Kidney (tissue), 14 donors: Measurements from ENCODE around the gene INHA. TPM values are rescaled to one million over a fixed set of nuclear protein-coding genes. Genes with fewer than 3 reads are reported as not detected.

Experiments used
- DNase-seq, 5 donors: peaks; one replicate each; pipeline ENCODE4 v3.0.0-alpha.2; 2013 to 2020
- FAIRE-seq: peaks from 2 replicates; lab custom pipeline; 2012; peaks lifted over from hg19 to GRCh38; lab: Jason Lieb, UNC
- H3K27ac ChIP-seq, 2 donors: one replicate each; pipeline ENCODE4 v1.7.0; 2013; ENCODE audit warnings: low read depth in 2 of 2, low read length in 2 of 2, inconsistent platforms in 1 of 2
- H3K27me3 ChIP-seq: one replicate; pipeline ENCODE4 v1.7.1; 2013; ENCODE audit warnings: low read length, inconsistent platforms; ENCODE audit not compliant: control insufficient read depth, insufficient read depth
- H3K36me3 ChIP-seq, 3 donors: one replicate each; pipeline versions ENCODE4 v1.7.0 to v1.7.1; 2013; ENCODE audit warnings: low read length in 3 of 3, control low read depth in 1 of 3, inconsistent platforms in 1 of 3; ENCODE audit not compliant: insufficient read depth in 3 of 3, control insufficient read depth in 2 of 3
- H3K4me1 ChIP-seq, 3 donors: one replicate each; pipeline versions ENCODE4 v1.7.0 to v1.7.1; 2013; ENCODE audit warnings: low read length in 3 of 3, inconsistent platforms in 1 of 3, low read depth in 1 of 3; ENCODE audit not compliant: control insufficient read depth in 2 of 3, insufficient read depth in 2 of 3
- H3K4me3 ChIP-seq, 3 donors: one replicate each; pipeline versions ENCODE4 v1.7.0 to v1.8.1; 2013; ENCODE audit warnings: low read length in 3 of 3, control low read depth in 1 of 3, inconsistent platforms in 1 of 3
- H3K9ac ChIP-seq, 3 donors: one replicate each; pipeline versions ENCODE4 v1.7.0 to v1.7.1; 2013; ENCODE audit warnings: low read length in 3 of 3, control low read depth in 1 of 3, inconsistent platforms in 1 of 3
- H3K9me3 ChIP-seq, 3 donors: one replicate each; pipeline versions ENCODE4 v1.7.0 to v1.7.1; 2013; ENCODE audit warnings: low read length in 3 of 3, control low read depth in 1 of 3, inconsistent platforms in 1 of 3; ENCODE audit not compliant: control insufficient read depth in 2 of 3, insufficient read depth in 1 of 3
- intact Hi-C: fragments of 100-400 bp; cut with DNase I; formaldehyde crosslinking; loops from one replicate; pipeline ENCODE4 v1.11.1; 2022
- polyA plus RNA-seq: library from polyadenylated mRNA; stranded (reverse); fragments of 350-450 nt; fragmentation: Illumina TruSeq; extraction: RNeasy Lipid Tissue Mini Kit (QIAGEN cat#74804); gene quantifications from one replicate; pipeline ENCODE4 v1.2.3, GENCODE V29; 2014; ENCODE audit warnings: low read depth, low replicate concordance; ENCODE audit not compliant: insufficient read depth
- total RNA-seq: library from RNA; stranded (reverse); fragmentation: NEBNext Ultra II Directional; extraction: Animal tissue kit (Norgen Biotek cat#: 25700); gene quantifications from one replicate; pipeline ENCODE4 v1.2.1, GENCODE V29; 2021
- TF ChIP-seq, protein P1 (sequence below): IDR thresholded peaks from 3 replicates; pipeline ENCODE4 v1.5.1; 2012; ENCODE audit warnings: mild to moderate bottlenecking, moderate library complexity, borderline replicate concordance; ENCODE audit not compliant: insufficient read depth; ENCODE audit errors: extremely low read depth
- donor health status: control.
- donor health status: control.
- donor health status: control.
- donor health status: control.
- donor health status: control.
- donor health status: DM: yes; HTN: yes; CAD: no.
- donor health status: Normal renal cell carcinoma (clear cell type).

Gene INHA
- total and polyA plus RNA-seq, 2 donors from 2014 or later, result 1.2 to 2.5 TPM

- TF ChIP-seq, protein P1, sequence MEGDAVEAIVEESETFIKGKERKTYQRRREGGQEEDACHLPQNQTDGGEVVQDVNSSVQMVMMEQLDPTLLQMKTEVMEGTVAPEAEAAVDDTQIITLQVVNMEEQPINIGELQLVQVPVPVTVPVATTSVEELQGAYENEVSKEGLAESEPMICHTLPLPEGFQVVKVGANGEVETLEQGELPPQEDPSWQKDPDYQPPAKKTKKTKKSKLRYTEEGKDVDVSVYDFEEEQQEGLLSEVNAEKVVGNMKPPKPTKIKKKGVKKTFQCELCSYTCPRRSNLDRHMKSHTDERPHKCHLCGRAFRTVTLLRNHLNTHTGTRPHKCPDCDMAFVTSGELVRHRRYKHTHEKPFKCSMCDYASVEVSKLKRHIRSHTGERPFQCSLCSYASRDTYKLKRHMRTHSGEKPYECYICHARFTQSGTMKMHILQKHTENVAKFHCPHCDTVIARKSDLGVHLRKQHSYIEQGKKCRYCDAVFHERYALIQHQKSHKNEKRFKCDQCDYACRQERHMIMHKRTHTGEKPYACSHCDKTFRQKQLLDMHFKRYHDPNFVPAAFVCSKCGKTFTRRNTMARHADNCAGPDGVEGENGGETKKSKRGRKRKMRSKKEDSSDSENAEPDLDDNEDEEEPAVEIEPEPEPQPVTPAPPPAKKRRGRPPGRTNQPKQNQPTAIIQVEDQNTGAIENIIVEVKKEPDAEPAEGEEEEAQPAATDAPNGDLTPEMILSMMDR, result no peak
- no peaks in the 10 kb centered on the region for H3K9me3 ChIP-seq
- no peak for FAIRE-seq
- H3K27me3 ChIP-seq, result peaks cover 6% of the 10 kb centered on the region
- DNase-seq, result no peak
- H3K27ac ChIP-seq, result no peak overlapping the region
- no peak overlapping the region for H3K4me3 ChIP-seq
- intact Hi-C loops, result loop anchor here (10.0 kb wide), 1 partner anchor 53 kb away; no protein-coding TSS in a partner anchor
- no peak overlapping the region for H3K9ac ChIP-seq
- H3K36me3 ChIP-seq, result no peaks in the 10 kb centered on the region
- H3K4me1 ChIP-seq, result no peaks in the 10 kb centered on the region
These were observed 44.6 kb upstream of the INHA start for GRCh38 chr2:219527472-219527871.

DNA sequence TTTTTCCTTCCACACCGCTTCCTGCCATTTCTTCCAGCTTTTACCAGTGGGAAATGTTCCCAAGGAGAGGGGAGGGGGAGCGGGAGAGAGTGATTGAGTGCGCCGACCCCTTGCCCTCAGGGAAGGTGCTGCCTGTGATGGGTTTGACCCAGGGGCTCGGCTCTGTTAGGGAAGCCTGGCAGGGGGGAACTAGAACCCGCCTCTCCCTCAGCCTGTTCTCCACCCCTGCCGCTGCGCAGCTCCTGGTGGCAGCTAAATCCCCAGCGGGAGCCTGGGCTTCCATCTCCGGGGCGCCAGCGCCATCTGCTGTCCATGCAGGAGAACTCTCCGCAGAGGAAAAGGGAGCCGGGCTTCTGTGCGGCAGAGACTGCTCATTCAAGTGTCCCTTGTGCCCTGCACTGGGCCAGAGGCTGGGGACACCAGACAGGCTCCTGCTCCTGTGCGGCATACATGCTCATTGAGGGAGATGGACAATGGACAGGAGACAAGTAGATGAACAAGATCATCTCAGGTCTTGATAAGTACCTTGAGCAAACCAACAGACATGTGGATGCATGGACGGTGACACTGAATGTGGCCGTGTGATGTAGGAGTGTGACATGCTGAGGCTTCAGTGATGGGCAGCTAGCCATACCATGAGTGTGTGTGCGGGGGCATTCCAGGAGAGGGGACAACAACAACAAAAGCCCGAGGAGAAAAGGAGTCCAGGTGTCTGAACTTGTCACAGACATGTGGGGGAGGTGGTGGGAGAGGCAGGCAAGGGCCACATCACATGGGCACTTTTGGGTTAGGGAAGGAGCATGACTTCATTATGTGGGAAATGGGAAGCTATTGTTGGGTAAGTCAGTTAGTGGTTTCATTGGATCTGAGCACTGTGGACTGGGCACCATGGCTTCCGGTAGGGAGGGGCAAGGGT, 41.8 kb upstream of the INHA start:
- TF ChIP-seq, protein P1, result peak; percentile 99
- Histone ChIP-seq H3K36me3 (no peaks in the 10 kb centered on the region), H3K27ac (no peak overlapping the region), H3K4me3 (no peak overlapping the region), H3K9me3 (no peaks in the 10 kb centered on the region), H3K9ac (no peak overlapping the region), H3K4me1 (no peaks in the 10 kb centered on the region), H3K27me3 (peaks cover 6% of the 10 kb centered on the region)
- no peak for FAIRE-seq
- peak; percentile 91 to 95 (median 93) for DNase-seq
- intact Hi-C loops, result loop anchor here (10.0 kb wide), 1 partner anchor 126 kb away; no protein-coding TSS in a partner anchor

DNA sequence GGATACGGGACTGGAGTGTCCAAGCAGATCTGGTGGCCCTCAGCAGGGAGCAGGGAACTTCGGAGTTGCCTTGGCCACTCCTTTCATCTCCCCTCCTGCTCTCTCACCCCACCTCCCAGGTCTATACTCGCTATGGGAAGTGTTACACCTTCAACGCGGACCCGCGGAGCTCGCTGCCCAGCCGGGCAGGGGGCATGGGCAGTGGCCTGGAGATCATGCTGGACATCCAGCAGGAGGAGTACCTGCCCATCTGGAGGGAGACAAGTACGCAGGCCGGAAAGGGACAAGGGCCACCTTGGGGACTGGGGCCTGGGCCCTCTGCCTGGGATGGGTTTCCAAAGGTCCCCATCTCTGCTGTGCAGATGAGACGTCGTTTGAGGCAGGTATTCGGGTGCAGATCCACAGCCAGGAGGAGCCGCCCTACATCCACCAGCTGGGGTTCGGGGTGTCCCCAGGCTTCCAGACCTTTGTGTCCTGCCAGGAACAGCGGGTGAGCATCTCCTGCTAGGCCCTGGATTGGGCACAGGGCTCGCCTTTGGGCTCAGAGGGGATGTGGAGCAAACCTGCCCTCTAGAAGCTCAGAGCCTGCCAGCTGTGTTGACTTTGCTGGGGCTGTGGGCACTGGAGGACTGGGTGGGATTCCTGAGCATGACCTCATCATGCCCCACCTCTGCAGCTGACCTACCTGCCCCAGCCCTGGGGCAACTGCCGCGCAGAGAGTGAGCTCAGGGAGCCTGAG, 40.3 kb upstream of the INHA start:
- Histone ChIP-seq H3K36me3 (no peaks in the 10 kb centered on the region), H3K4me3 (no peak overlapping the region), H3K27me3 (peaks cover 6% of the 10 kb centered on the region), H3K9me3 (no peaks in the 10 kb centered on the region), H3K4me1 (no peaks in the 10 kb centered on the region), H3K9ac (no peak overlapping the region), H3K27ac (no peak overlapping the region)
- intact Hi-C loops, result loop anchor here (10.0 kb wide), 1 partner anchor 127 kb away; no protein-coding TSS in a partner anchor
- DNase-seq (no peak), FAIRE-seq (no peak)
- TF ChIP-seq, protein P1, result no peak
